ENCODE measurements around the gene PPIL4.

DNA sequence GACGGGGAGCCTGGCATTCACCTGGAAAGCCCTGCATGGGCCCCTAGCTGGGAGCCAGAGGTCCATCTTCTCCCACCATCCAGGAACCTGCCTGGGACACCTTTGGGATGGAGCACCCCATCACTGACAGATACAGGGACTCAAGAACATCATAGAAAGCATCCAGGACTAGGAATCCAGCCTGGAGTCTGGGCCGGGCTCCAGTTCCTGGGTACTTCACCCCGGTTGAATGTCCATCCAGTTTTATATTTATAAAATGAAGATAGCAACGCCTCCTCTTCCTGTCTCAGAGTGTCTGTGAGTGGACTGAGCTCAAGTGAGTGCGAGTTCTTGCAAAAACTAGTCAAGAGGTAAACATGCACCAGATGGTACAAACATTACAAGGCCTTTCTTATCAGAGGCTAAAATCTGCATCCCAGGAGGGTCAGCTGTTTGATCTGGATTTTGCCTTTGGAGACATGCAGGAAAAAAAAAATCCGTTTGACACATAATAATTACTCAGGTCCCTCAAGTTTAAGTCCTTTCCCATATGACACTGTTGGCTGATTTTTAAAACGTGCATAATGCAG, 88.4 kb downstream of the PPIL4 start:
- TF ChIP-seq, protein P1, sequence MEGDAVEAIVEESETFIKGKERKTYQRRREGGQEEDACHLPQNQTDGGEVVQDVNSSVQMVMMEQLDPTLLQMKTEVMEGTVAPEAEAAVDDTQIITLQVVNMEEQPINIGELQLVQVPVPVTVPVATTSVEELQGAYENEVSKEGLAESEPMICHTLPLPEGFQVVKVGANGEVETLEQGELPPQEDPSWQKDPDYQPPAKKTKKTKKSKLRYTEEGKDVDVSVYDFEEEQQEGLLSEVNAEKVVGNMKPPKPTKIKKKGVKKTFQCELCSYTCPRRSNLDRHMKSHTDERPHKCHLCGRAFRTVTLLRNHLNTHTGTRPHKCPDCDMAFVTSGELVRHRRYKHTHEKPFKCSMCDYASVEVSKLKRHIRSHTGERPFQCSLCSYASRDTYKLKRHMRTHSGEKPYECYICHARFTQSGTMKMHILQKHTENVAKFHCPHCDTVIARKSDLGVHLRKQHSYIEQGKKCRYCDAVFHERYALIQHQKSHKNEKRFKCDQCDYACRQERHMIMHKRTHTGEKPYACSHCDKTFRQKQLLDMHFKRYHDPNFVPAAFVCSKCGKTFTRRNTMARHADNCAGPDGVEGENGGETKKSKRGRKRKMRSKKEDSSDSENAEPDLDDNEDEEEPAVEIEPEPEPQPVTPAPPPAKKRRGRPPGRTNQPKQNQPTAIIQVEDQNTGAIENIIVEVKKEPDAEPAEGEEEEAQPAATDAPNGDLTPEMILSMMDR (IDR thresholded peaks at IDR 0.05; ENCODE audit: low read depth, low read length, poor library complexity, severe bottlenecking) = no peak
- no peak for TF ChIP-seq EZH2phosphoT487 (IDR thresholded peaks at IDR 0.05; ENCODE audit: borderline replicate concordance, low read length)
